ENCODE measurements around the gene C16orf92. TPM values are rescaled to one million over a fixed set of nuclear protein-coding genes. Genes with fewer than 3 reads are reported as not detected.
"Not testable (repeated sequence)": the region's sequence is repeated elsewhere in the genome, so short reads cannot be mapped to it uniquely, and the experiment has no call there.

The C16orf92 gene
- total RNA-seq, 3 donors from 2014 or later (not counting 1 experiment from before 2014, with no cell fraction given) = not detected

DNA sequence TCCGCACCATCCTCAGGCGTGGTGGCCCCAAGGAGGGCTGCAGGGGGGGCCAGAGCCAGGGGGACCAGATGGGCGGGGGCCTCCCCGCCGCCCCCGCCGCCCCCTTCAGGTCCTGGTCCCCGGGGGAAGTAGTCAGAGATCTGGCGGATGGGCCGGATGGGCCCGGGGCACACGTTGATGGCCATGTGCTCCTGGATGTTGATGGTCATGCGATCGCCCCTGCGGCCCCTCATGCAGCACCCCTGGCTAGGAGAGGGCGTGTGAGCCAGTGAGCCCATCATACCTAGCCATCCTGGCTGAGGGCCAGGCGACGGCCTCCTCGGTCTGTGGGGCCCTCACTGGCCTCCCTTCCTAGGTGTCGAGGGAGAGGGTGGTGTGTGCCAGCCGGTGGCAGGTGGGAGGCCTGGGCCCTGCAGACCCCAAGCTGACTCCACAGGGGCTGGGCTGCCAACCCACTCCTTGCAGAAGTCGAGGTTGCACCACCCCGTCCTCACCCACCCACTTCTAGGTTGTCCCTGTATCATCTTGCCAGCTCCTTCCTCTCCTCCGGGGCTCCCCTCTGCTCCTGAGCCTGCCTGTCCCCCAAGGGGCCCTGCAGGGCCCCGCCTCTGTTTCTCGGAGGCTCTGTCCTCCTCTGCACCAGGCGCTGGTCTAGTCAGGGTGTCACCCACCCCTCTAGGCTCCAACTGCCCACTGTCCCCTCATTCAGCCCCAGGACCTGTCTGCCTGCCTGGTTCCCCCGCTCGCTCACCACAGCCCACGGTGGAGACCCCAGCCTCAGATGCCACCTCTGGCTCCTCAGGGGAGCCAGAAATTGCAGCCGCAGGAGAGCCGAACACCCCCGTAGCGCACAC lies 12.8 kb upstream of the C16orf92 start:
- intact Hi-C loops (cut with micrococcal nuclease) = loop anchor here (5.0 kb wide), 1 partner anchor 308 kb away; no protein-coding TSS in a partner anchor
- TF ChIP-seq, protein P1, sequence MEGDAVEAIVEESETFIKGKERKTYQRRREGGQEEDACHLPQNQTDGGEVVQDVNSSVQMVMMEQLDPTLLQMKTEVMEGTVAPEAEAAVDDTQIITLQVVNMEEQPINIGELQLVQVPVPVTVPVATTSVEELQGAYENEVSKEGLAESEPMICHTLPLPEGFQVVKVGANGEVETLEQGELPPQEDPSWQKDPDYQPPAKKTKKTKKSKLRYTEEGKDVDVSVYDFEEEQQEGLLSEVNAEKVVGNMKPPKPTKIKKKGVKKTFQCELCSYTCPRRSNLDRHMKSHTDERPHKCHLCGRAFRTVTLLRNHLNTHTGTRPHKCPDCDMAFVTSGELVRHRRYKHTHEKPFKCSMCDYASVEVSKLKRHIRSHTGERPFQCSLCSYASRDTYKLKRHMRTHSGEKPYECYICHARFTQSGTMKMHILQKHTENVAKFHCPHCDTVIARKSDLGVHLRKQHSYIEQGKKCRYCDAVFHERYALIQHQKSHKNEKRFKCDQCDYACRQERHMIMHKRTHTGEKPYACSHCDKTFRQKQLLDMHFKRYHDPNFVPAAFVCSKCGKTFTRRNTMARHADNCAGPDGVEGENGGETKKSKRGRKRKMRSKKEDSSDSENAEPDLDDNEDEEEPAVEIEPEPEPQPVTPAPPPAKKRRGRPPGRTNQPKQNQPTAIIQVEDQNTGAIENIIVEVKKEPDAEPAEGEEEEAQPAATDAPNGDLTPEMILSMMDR (IDR thresholded peaks at IDR 0.05) = no peak
- H3K27me3 ChIP-seq (ENCODE audit: control insufficient read depth, insufficient read depth, low read length) = peaks cover 13% of the 10 kb centered on the region
- Mint-ChIP-seq H3K27me3 (ENCODE audit: low read depth in 2 of 2) (peaks cover 7 to 26% of the 10 kb centered on the region in 2 donors), H3K4me1 (peaks cover 5 to 17% of the 10 kb centered on the region in 2 donors), H3K27ac (no peak overlapping the region), H3K4me3 (peak overlapping the region; percentile 47), H3K9me3 (no peaks in the 10 kb centered on the region), H3K36me3 (no peaks in the 10 kb centered on the region)
- no peak overlapping the region for H3K27ac ChIP-seq (ENCODE audit: low read length)
- H3K4me1 ChIP-seq (ENCODE audit: control insufficient read depth, insufficient read depth, low read length) = peaks cover 14% of the 10 kb centered on the region
- 27% methylated on average over 34 of the region's 34 CpGs for WGBS (ENCODE audit: insufficient coverage)
- no peaks in the 10 kb centered on the region for H3K36me3 ChIP-seq (ENCODE audit: control insufficient read depth, insufficient read depth, low read length)
- H3K4me3 ChIP-seq (ENCODE audit: low read length) = no peak overlapping the region
- ATAC-seq (peak in 1 of 3 donors; percentile 12), DNase-seq (no peak)
- no peaks in the 10 kb centered on the region for H3K9me3 ChIP-seq (ENCODE audit: control insufficient read depth, insufficient read depth, low read length)

DNA sequence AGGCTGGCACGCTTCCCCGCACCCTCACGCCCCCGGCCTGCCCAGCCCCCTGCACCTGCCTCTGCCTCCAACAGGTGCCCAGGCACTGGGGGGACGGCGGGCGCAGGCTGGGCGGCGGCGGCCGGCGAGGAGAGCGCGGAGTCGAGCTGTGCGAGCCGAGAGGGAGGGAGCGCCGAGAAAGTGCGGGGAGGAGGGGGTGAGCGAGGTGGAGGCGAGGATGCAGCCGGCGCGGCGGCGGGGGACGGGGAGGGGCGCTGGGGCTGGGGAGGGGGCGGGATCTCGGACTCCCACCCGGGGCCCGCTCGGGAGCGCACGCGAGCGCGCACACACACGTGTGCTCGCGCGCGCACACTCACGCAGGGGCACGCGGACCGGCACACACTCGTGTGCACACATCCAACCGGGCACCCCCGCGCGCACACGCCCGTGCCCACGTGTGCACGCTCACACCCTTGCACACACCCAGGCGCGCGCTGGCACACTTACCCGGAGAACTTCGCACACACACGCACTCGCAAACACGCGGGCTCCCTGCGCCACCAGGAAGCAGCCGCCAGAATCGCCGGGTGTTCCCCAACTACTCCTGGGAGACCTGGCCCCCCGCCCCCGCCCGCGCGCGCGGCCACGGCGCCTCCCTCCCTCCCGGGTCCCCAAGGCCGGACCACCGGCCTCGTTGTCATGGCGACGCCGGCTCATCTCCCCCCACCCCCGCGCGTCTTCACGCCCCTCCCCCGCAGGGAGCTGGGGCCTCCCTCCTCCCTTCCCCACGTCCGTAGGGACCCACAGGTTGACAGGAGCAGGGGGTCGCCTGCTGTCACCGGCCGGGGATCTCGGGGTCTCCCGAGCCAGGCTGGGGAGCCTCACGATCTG lies 11.9 kb upstream of the C16orf92 start, which contains the start of gene DOC2A:
TSS of gene DOC2A (minus strand) at position 184 of the 870 bp plus-strand sequence. CDS start 805 bp downstream, outside the sequence.
- Mint-ChIP-seq H3K27ac (no peak within 1 kb of the TSS), H3K4me3 (peak within 1 kb of the TSS; percentile 85)
- H3K27me3 ChIP-seq (ENCODE audit: control insufficient read depth, insufficient read depth, low read length) = peaks cover 13% of the 10 kb centered on the region

DNA sequence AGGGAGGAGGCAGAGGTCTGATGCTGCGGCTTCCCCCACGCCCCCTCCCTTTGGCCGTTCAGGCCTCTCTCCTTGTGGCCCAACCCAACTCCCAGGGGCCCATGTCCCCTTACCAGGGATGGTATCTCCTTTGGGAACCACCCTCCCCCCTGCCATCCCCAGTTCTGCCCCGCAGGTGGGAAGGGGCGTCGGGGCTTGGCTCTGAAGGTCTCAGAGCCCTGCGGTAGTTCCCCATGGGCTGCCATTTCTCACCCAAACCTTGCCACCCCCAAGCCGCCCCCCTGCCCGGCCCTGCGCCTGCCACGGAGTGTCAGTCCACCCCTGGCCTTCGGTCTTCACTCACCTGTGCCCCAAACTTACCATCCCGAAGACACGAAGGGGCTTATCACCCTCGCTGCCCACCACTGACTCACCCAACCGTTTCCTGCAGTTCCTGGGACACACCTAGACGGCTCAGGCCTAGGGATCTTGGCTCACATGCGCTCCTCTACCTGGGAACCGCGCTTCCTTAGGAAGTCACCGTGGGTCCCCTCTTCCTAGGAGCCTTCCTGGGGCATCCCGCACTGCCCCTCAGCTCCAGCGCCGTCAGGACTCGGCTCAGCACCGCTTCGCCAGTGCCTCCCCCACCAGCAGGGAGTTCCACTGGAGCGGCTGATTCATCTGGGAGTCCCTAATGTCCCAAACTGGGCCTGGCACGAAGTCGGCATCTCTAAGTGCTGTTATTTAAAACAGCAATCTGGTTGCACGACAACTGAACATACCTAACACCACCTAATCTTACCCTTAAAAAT lies 11.1 kb upstream of the C16orf92 start:
- TF ChIP-seq, protein P1 (IDR thresholded peaks at IDR 0.05) = no peak
- no peaks in the 10 kb centered on the region for H3K36me3 Mint-ChIP-seq
- peaks cover 5 to 17% of the 10 kb centered on the region in 2 donors for H3K4me1 Mint-ChIP-seq
- H3K27me3 Mint-ChIP-seq (ENCODE audit: low read depth in 2 of 2) = peaks cover 7 to 32% of the 10 kb centered on the region in 2 donors
- intact Hi-C loops (cut with micrococcal nuclease) = no loop called here
- WGBS (ENCODE audit: insufficient coverage) = 25% methylated on average over 30 of the region's 31 CpGs
- no peak overlapping the region for H3K4me3 ChIP-seq (ENCODE audit: low read length)
- H3K4me1 ChIP-seq (ENCODE audit: control insufficient read depth, insufficient read depth, low read length) = peaks cover 14% of the 10 kb centered on the region
- H3K27me3 ChIP-seq (ENCODE audit: control insufficient read depth, insufficient read depth, low read length) = peaks cover 13% of the 10 kb centered on the region
- no peaks in the 10 kb centered on the region for H3K9me3 ChIP-seq (ENCODE audit: control insufficient read depth, insufficient read depth, low read length)
- no peak overlapping the region for H3K27ac ChIP-seq (ENCODE audit: low read length)
- ATAC-seq = no peak
- peak overlapping the region; percentile 85 for H3K4me3 Mint-ChIP-seq
- no peaks in the 10 kb centered on the region for H3K9me3 Mint-ChIP-seq
- no peak for DNase-seq
- H3K27ac Mint-ChIP-seq = no peak overlapping the region
- H3K36me3 ChIP-seq (ENCODE audit: control insufficient read depth, insufficient read depth, low read length) = no peaks in the 10 kb centered on the region

More for the DNA sequence above, 11.9 kb upstream of the C16orf92 start, which contains the start of gene DOC2A:
- Histone ChIP-seq H3K27ac (ENCODE audit: low read length) (no peak within 1 kb of the TSS), H3K4me1 (ENCODE audit: control insufficient read depth, insufficient read depth, low read length) (peaks cover 14% of the 10 kb centered on the region), H3K36me3 (ENCODE audit: control insufficient read depth, insufficient read depth, low read length) (no peaks in the 10 kb centered on the region), H3K4me3 (ENCODE audit: low read length) (no peak within 1 kb of the TSS), H3K9me3 (ENCODE audit: control insufficient read depth, insufficient read depth, low read length) (no peaks in the 10 kb centered on the region)
- peaks cover 5 to 17% of the 10 kb centered on the region in 2 donors for H3K4me1 Mint-ChIP-seq
- DNase-seq (peak in 1 of 2 donors; percentile 56), ATAC-seq (peak; percentile 59 to 91 (median 75))
- H3K27me3 Mint-ChIP-seq (ENCODE audit: low read depth in 2 of 2) = peaks cover 7 to 29% of the 10 kb centered on the region in 2 donors
- TF ChIP-seq, protein P1 (IDR thresholded peaks at IDR 0.05) = no peak
- no peaks in the 10 kb centered on the region for H3K36me3 Mint-ChIP-seq
- intact Hi-C loops (cut with micrococcal nuclease) = no loop called here
- WGBS (ENCODE audit: insufficient coverage) = under 1% methylated on average over 99 of the region's 99 CpGs
- H3K9me3 Mint-ChIP-seq = no peaks in the 10 kb centered on the region

DNA sequence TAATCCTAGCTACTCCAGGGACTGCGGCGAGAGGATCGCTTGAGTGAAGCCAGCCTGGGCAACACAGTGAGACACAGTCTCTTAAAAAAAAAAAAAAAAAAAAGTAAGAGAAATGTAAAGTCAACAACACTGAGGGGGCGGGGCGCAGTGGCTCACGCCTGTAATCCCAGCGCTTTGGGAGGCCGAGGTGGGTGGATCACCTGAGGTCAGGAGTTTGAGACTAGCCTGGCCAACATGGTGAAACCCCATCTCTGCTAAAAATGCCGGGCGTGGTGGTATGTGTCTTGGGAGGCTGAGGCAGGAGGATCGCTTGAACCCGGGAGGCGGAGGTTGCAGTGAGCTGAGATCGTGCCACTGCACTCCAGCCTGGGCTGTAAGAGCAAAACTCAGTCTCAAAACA lies 10.4 kb upstream of the C16orf92 start:
- H3K36me3 ChIP-seq (ENCODE audit: control insufficient read depth, insufficient read depth, low read length); H3K36me3 Mint-ChIP-seq; H3K4me3 ChIP-seq (ENCODE audit: low read length); H3K27ac Mint-ChIP-seq; ATAC-seq; H3K9me3 Mint-ChIP-seq; intact Hi-C loops (cut with micrococcal nuclease); H3K9me3 ChIP-seq (ENCODE audit: control insufficient read depth, insufficient read depth, low read length); H3K4me3 Mint-ChIP-seq; DNase-seq; H3K27ac ChIP-seq (ENCODE audit: low read length): not testable (repeated sequence)
- WGBS (ENCODE audit: insufficient coverage) = 89% methylated on average over 10 of the region's 14 CpGs
- Histone ChIP-seq H3K4me1 (ENCODE audit: control insufficient read depth, insufficient read depth, low read length) (peaks cover 14% of the 10 kb centered on the region), H3K27me3 (ENCODE audit: control insufficient read depth, insufficient read depth, low read length) (peaks cover 13% of the 10 kb centered on the region)
- Mint-ChIP-seq H3K27me3 (ENCODE audit: low read depth in 2 of 2) (peaks cover 7 to 32% of the 10 kb centered on the region in 2 donors), H3K4me1 (peaks cover 5 to 17% of the 10 kb centered on the region in 2 donors)

DNA sequence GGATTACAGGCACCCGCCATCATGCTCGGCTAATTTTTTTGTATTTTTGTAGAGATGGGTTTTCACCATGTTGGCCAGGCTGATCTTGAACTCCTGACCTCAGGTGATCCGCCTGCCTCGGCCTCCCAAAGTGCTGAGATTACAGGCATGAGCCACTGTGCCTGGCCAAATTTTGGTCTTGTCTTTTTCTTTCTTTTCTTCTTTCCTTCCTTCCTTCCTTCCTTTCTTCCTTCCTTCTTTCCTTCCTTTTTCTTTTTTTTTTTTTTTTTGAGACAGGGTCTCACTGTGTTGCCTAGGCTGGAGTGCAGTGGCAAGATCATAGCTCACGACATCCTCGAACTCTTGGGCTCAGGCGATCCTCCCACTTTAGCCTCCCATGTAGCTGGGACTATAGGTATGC lies 7.5 kb upstream of the C16orf92 start:
- H3K27ac ChIP-seq (ENCODE audit: low read length); H3K4me3 ChIP-seq (ENCODE audit: low read length); ATAC-seq; H3K9me3 Mint-ChIP-seq; intact Hi-C loops (cut with micrococcal nuclease); H3K36me3 ChIP-seq (ENCODE audit: control insufficient read depth, insufficient read depth, low read length); H3K27me3 ChIP-seq (ENCODE audit: control insufficient read depth, insufficient read depth, low read length); H3K27ac Mint-ChIP-seq; H3K4me1 ChIP-seq (ENCODE audit: control insufficient read depth, insufficient read depth, low read length); H3K9me3 ChIP-seq (ENCODE audit: control insufficient read depth, insufficient read depth, low read length); H3K36me3 Mint-ChIP-seq; DNase-seq; H3K4me3 Mint-ChIP-seq: not testable (repeated sequence)
- H3K4me1 Mint-ChIP-seq = peaks cover 5 to 13% of the 10 kb centered on the region in 2 donors
- peaks cover 7 to 20% of the 10 kb centered on the region in 2 donors for H3K27me3 Mint-ChIP-seq (ENCODE audit: low read depth in 2 of 2)
- WGBS (ENCODE audit: insufficient coverage) = 99% methylated on average over 7 of the region's 7 CpGs
